Nephron progenitor cell (in vitro differentiated cells): ENCODE data around the gene TCF12.
A peak's percentile ranks its signal among the peaks of the same experiment; 100 is the strongest.

Experiments used
- DNase-seq: peaks from one replicate; pipeline ENCODE4 v3.0.0; 2021
- H3K27ac Mint-ChIP-seq: 2 replicates; pipeline ENCODE4 v1.8.0; 2021; ENCODE audit warnings: mild to moderate bottlenecking, moderate library complexity, mixed read lengths
- H3K27me3 Mint-ChIP-seq: 2 replicates; pipeline ENCODE4 v1.8.0; 2021; ENCODE audit warnings: mild to moderate bottlenecking, low read depth, mixed read lengths; ENCODE audit not compliant: poor library complexity
- H3K36me3 Mint-ChIP-seq: 2 replicates; pipeline ENCODE4 v1.8.0; 2021; ENCODE audit warnings: low read depth, mixed read lengths
- H3K4me1 Mint-ChIP-seq: 2 replicates; pipeline ENCODE4 v1.8.0; 2021; ENCODE audit warnings: mixed read lengths
- H3K4me3 Mint-ChIP-seq: 2 replicates; pipeline ENCODE4 v1.8.0; 2021; ENCODE audit warnings: mild to moderate bottlenecking, moderate library complexity, mixed read lengths
- H3K9me3 Mint-ChIP-seq: 2 replicates; pipeline ENCODE4 v1.8.0; 2021; ENCODE audit warnings: mild to moderate bottlenecking, moderate library complexity, mixed read lengths
- TF ChIP-seq, protein P1 (sequence below): fragments of 200-600 bp; sonication (generic); IDR thresholded peaks from 2 replicates; pipeline ENCODE4 v1.5.0; 2021; ENCODE audit warnings: antibody characterized with exemption

Gene TCF12

DNA sequence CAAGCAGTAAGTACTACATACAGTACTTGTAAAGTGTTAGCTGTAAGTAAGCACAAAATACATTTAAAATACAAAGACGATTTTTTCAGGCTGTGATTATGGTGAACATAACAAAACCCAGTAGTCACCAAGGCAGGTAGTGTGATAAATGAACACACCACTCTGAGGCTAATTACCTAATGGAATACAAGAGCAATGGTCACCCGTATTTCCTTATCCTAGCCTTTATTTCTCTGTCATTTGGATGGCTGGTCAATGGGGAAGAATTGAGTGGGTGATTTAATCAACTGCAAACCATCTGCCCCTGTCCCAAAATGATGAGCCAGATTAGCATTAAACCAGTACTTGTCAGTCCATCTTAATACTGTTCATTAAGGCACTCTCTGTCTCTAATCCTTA, 368.7 kb downstream of the TCF12 start:
- no peak for DNase-seq
- Mint-ChIP-seq H3K27me3 (peaks cover 4% of the 10 kb centered on the region), H3K4me3 (no peak overlapping the region), H3K27ac (peak overlapping the region; percentile 66), H3K9me3 (peaks cover 5% of the 10 kb centered on the region), H3K4me1 (peaks cover 14% of the 10 kb centered on the region), H3K36me3 (peaks cover 87% of the 10 kb centered on the region)
- TF ChIP-seq, protein P1, sequence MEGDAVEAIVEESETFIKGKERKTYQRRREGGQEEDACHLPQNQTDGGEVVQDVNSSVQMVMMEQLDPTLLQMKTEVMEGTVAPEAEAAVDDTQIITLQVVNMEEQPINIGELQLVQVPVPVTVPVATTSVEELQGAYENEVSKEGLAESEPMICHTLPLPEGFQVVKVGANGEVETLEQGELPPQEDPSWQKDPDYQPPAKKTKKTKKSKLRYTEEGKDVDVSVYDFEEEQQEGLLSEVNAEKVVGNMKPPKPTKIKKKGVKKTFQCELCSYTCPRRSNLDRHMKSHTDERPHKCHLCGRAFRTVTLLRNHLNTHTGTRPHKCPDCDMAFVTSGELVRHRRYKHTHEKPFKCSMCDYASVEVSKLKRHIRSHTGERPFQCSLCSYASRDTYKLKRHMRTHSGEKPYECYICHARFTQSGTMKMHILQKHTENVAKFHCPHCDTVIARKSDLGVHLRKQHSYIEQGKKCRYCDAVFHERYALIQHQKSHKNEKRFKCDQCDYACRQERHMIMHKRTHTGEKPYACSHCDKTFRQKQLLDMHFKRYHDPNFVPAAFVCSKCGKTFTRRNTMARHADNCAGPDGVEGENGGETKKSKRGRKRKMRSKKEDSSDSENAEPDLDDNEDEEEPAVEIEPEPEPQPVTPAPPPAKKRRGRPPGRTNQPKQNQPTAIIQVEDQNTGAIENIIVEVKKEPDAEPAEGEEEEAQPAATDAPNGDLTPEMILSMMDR: no peak

DNA sequence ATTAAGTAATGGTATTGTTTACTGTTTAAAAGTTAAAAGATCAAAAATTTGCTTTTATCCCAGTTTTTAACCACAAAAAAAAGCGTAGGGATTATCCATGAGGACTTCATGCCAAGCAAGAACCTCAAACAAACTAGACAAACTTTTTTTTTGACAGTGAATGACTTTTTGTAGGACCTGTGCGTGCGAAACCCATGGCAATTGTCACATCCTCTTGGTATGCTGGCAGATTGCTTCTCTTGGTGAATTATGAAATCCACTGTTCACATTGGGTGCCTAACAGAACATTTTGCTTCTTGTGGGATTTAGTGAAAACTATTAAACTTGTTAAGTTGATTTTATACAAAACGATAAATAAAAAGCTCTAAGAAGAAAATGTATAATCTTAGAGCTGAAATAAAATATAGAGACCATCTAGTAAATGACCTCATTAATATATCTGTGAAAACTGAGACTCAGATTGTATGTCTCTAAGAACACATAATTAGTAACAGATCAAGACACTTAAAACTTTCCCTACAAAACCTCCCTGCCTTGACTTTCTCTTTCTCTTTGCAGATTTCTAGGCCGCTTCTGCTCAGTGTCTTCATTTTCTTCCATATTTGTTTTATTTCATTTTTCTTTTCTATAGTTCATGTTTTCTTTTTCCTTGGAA, 370.6 kb downstream of the TCF12 start:
- no peak overlapping the region for H3K27ac Mint-ChIP-seq
- H3K9me3 Mint-ChIP-seq: peaks cover 18% of the 10 kb centered on the region
- H3K4me1 Mint-ChIP-seq: peaks cover 8% of the 10 kb centered on the region
- TF ChIP-seq, protein P1: no peak
- peaks cover 85% of the 10 kb centered on the region for H3K36me3 Mint-ChIP-seq
- no peak overlapping the region for H3K4me3 Mint-ChIP-seq
- no peak for DNase-seq
- peaks cover 7% of the 10 kb centered on the region for H3K27me3 Mint-ChIP-seq

DNA sequence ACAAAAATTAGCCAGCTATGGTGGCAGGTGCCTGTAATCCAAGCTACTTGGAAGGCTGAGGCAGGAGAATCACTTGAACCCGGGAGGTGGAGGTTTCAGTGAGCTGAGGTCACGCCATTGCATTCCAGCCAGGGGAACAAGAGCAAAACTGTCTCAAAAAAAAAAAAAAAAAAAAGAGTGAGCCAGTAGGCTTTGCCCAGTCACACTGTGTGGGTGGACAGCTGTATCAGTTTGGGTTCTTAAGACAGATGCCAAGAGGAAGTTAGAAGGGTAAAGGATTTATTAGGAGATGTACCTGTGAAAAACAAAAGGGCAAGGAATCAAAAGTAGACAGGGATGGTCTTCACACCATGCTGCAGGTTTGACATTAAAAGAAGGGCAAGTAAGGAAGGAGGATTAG, 371.7 kb downstream of the TCF12 start:
- Mint-ChIP-seq H3K27ac (peak overlapping the region; percentile 86), H3K36me3 (peaks cover 76% of the 10 kb centered on the region), H3K9me3 (peaks cover 18% of the 10 kb centered on the region), H3K4me1 (peaks cover 9% of the 10 kb centered on the region), H3K27me3 (peaks cover 7% of the 10 kb centered on the region), H3K4me3 (no peak overlapping the region)
- DNase-seq: no peak
- TF ChIP-seq, protein P1: no peak

DNA sequence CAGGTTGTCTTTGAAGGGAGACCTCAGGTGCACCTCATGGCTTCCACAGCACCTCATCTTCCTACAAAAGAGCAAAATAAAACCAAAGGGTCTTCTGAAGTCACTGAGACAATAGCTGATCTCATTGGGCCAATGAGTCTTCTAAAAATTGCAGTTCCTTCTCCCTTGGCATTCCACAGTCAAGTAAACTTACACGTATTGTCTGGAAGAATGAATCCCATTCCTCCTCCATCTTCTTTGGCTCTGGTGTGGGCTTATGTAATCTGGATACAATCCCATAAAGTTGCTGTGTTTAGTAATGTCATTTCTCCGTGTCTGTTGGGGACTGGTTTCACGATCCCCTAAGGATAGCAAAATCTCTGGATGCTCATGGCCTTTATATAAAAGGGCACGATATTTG, 372.4 kb downstream of the TCF12 start:
- peaks cover 18% of the 10 kb centered on the region for H3K9me3 Mint-ChIP-seq
- H3K36me3 Mint-ChIP-seq: peaks cover 73% of the 10 kb centered on the region
- TF ChIP-seq, protein P1: no peak
- no peak overlapping the region for H3K27ac Mint-ChIP-seq
- H3K27me3 Mint-ChIP-seq: peaks cover 7% of the 10 kb centered on the region
- H3K4me3 Mint-ChIP-seq: no peak overlapping the region
- no peak for DNase-seq
- H3K4me1 Mint-ChIP-seq: peaks cover 12% of the 10 kb centered on the region

DNA sequence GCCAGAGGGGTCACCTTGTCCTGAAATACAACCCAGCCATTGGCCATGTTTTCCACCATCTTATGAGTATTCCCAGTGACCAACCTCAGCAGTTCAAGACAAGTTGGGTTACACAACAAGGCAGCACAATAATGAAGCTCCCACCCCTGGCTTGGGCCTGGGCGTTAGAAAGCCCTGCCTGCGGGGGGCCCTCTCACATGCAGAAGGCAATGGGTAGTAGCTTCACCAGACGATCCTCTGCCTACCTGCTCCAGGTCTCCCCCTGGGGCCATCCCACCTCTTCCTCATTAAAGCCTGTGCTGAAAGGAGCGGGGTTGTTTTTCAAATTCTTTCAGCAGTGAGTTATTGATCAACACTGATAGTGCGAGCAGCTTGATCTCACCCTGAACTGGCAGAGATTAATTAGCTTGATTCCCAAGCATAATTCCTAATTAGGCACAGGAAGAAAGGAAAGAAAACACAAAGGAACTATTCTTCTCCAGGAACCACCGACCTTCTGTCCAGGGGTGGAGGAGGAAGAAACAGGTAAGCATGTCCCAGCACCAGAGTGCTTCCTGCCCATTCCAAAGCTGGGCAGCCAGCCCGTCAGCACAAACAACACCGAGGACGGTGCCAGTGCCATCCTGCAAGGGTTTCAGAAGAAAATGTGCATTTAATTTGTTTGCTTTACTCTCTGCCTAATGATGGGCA, 378.2 kb downstream of the TCF12 start:
- no peak for DNase-seq
- Mint-ChIP-seq H3K27ac (peak overlapping the region; percentile 94), H3K4me3 (no peak overlapping the region), H3K36me3 (peaks cover 26% of the 10 kb centered on the region), H3K9me3 (peaks cover 15% of the 10 kb centered on the region), H3K27me3 (peaks cover 8% of the 10 kb centered on the region), H3K4me1 (peaks cover 51% of the 10 kb centered on the region)
- TF ChIP-seq, protein P1: no peak
